H9 (cell line): ENCODE measurements around the gene OGFOD2. TPM values are rescaled to one million over a fixed set of nuclear protein-coding genes. Genes with fewer than 3 reads are reported as not detected.

Source experiments
- DNase-seq: peaks from one replicate; pipeline ENCODE4 v3.0.0-alpha.2; 2017
- H2AFZ ChIP-seq: one replicate; pipeline ENCODE4 v1.6.1; 2013; ENCODE audit warnings: mild to moderate bottlenecking, low read length, control low read depth, moderate library complexity
- H2AK5ac ChIP-seq: 2 replicates; pipeline ENCODE4 v1.6.1; 2013; ENCODE audit warnings: low read length, control low read depth, mixed read lengths; ENCODE audit not compliant: insufficient read length
- H2BK120ac ChIP-seq: one replicate; pipeline ENCODE4 v1.6.1; 2013; ENCODE audit warnings: low read depth, mild to moderate bottlenecking, low read length, control low read depth, inconsistent platforms; ENCODE audit not compliant: poor library complexity, severe bottlenecking
- H2BK12ac ChIP-seq: 2 replicates; pipeline ENCODE4 v1.6.1; 2013; ENCODE audit warnings: low read length, control low read depth, mixed read lengths, low read depth; ENCODE audit not compliant: insufficient read length
- H2BK15ac ChIP-seq: 2 replicates; pipeline ENCODE4 v1.6.1; 2013; ENCODE audit warnings: low read depth, low read length, control low read depth
- H2BK20ac ChIP-seq: one replicate; pipeline ENCODE4 v1.6.1; 2013; ENCODE audit warnings: low read depth, mild to moderate bottlenecking, low read length, control low read depth, inconsistent platforms; ENCODE audit not compliant: poor library complexity, severe bottlenecking
- H2BK5ac ChIP-seq: 2 replicates; pipeline ENCODE4 v1.6.1; 2013; ENCODE audit warnings: low read length, control low read depth, mixed read lengths; ENCODE audit not compliant: insufficient read length
- H3K14ac ChIP-seq: 2 replicates; pipeline ENCODE4 v1.6.1; 2013; ENCODE audit warnings: low read length, control low read depth; ENCODE audit not compliant: insufficient read depth
- H3K18ac ChIP-seq: 2 replicates; pipeline ENCODE4 v1.6.1; 2013; ENCODE audit warnings: low read depth, mild to moderate bottlenecking, mixed read lengths, low read length, control low read depth; ENCODE audit not compliant: insufficient read length
- H3K23ac ChIP-seq: 2 replicates; pipeline ENCODE4 v1.6.1; 2013; ENCODE audit warnings: low read length, control low read depth, mixed read lengths, low read depth; ENCODE audit not compliant: insufficient read length
- H3K23me2 ChIP-seq: 2 replicates; pipeline ENCODE4 v1.6.1; 2013; ENCODE audit warnings: low read depth, mild to moderate bottlenecking, mixed read lengths, low read length, control low read depth; ENCODE audit not compliant: insufficient read length, poor library complexity, severe bottlenecking
- H3K27ac ChIP-seq: 2 replicates; pipeline ENCODE4 v1.5.1; 2013; ENCODE audit warnings: low read length, control low read depth, mixed read lengths, low read depth; ENCODE audit not compliant: insufficient read length
- H3K27me3 ChIP-seq: 2 replicates; pipeline ENCODE4 v1.6.1; 2013; ENCODE audit warnings: low read length, control low read depth, inconsistent platforms; ENCODE audit not compliant: insufficient read depth
- H3K4ac ChIP-seq: 2 replicates; pipeline ENCODE4 v1.6.1; 2013; ENCODE audit warnings: low read depth, mild to moderate bottlenecking, control low read depth, inconsistent platforms, low read length, moderate library complexity
- H3K4me1 ChIP-seq: 2 replicates; pipeline ENCODE4 v1.6.1; 2013; ENCODE audit warnings: low read length, control low read depth, inconsistent platforms; ENCODE audit not compliant: insufficient read depth
- H3K4me2 ChIP-seq: 2 replicates; pipeline ENCODE4 v1.6.1; 2013; ENCODE audit warnings: low read length, control low read depth, mixed read lengths; ENCODE audit not compliant: insufficient read length, insufficient read depth
- H3K56ac ChIP-seq: 2 replicates; pipeline ENCODE4 v1.6.1; 2013; ENCODE audit warnings: low read depth, mild to moderate bottlenecking, mixed read lengths, low read length, control low read depth; ENCODE audit not compliant: insufficient read length
- H3K79me1 ChIP-seq: 2 replicates; pipeline ENCODE4 v1.6.1; 2013; ENCODE audit warnings: low read depth, mild to moderate bottlenecking, moderate library complexity, low read length, control low read depth, inconsistent platforms; ENCODE audit not compliant: insufficient read depth, poor library complexity, severe bottlenecking
- H3K79me2 ChIP-seq: 2 replicates; pipeline ENCODE4 v1.6.1; 2013; ENCODE audit warnings: low read length, control low read depth, inconsistent platforms; ENCODE audit not compliant: insufficient read depth
- H3K9ac ChIP-seq: 2 replicates; pipeline ENCODE4 v1.6.1; 2013; ENCODE audit warnings: low read length, control low read depth, mixed read lengths; ENCODE audit not compliant: insufficient read length; ENCODE audit errors: extremely low read depth
- H3K9me3 ChIP-seq: one replicate; pipeline ENCODE4 v1.6.1; 2013; ENCODE audit warnings: low read depth, low read length, inconsistent platforms; ENCODE audit not compliant: control insufficient read depth
- H3T11ph ChIP-seq: one replicate; pipeline ENCODE4 v1.6.1; 2013; ENCODE audit warnings: mild to moderate bottlenecking, low read length, control low read depth, inconsistent platforms
- H4K20me1 ChIP-seq: one replicate; pipeline ENCODE4 v1.6.1; 2013; ENCODE audit not compliant: control insufficient read depth, insufficient read length, insufficient read depth
- H4K5ac ChIP-seq: 2 replicates; pipeline ENCODE4 v1.6.1; 2013; ENCODE audit warnings: low read depth, mild to moderate bottlenecking, mixed read lengths, low read length, control low read depth; ENCODE audit not compliant: insufficient read length
- H4K8ac ChIP-seq: replicated peaks from 2 replicates; pipeline ENCODE4 v1.6.1; 2013; ENCODE audit warnings: low read length, control low read depth, mixed read lengths, low read depth; ENCODE audit not compliant: insufficient read length
- H4K91ac ChIP-seq: 2 replicates; pipeline ENCODE4 v1.6.1; 2013; ENCODE audit warnings: low read depth, mild to moderate bottlenecking, moderate library complexity, mixed read lengths, low read length, control low read depth; ENCODE audit not compliant: insufficient read length
- H3K27ac Mint-ChIP-seq, 3 experiments: 2 replicates in 2 of 3; 3 replicates in 1 of 3; pipeline ENCODE4 v1.8.0; 2020 to 2021; ENCODE audit warnings: mixed read lengths in 3 of 3, mild to moderate bottlenecking in 1 of 3, moderate library complexity in 1 of 3
- H3K27me3 Mint-ChIP-seq: 2 replicates; pipeline ENCODE4 v1.8.0; 2021; ENCODE audit warnings: low read depth, mild to moderate bottlenecking, moderate library complexity, mixed read lengths
- H3K36me3 Mint-ChIP-seq, 3 experiments: 2 replicates in 2 of 3; 3 replicates in 1 of 3; pipeline ENCODE4 v1.8.0; 2020 to 2021; ENCODE audit warnings: low read depth in 3 of 3, mixed read lengths in 3 of 3; ENCODE audit not compliant: insufficient read depth in 1 of 3
- H3K4me1 Mint-ChIP-seq, 2 experiments: 2 replicates each; pipeline ENCODE4 v1.8.0; 2020; ENCODE audit warnings: mixed read lengths in 2 of 2
- H3K4me3 Mint-ChIP-seq, 2 experiments: 2 replicates in 1 of 2; 3 replicates in 1 of 2; pipeline ENCODE4 v1.8.0; 2020 to 2021; ENCODE audit warnings: mild to moderate bottlenecking in 2 of 2, mixed read lengths in 2 of 2, moderate library complexity in 1 of 2
- H3K9me3 Mint-ChIP-seq, 2 experiments: 2 replicates in 1 of 2; 3 replicates in 1 of 2; pipeline ENCODE4 v1.8.0; 2020; ENCODE audit warnings: mild to moderate bottlenecking in 2 of 2, mixed read lengths in 2 of 2, moderate library complexity in 1 of 2
- WGBS: extraction: QIAGEN DNeasy Blood & Tissue Kit; methylation state at CpG from one replicate; pipeline ENCODE4 v1.1.7; 2013; ENCODE audit warnings: missing lambda C conversion rate, low lambda C conversion rate, mixed read lengths; ENCODE audit not compliant: insufficient read length; ENCODE audit errors: extremely low coverage; 5-methylcytosine and 5-hydroxymethylcytosine counted together
- total RNA-seq: library from RNA; stranded (reverse); gene quantifications from 2 replicates; pipeline ENCODE4 v1.2.1, GENCODE V29; 2021
- TF ChIP-seq, protein P1 (sequence below): fragments of 200-600 bp; sonication (generic); conservative IDR thresholded peaks from 3 replicates; pipeline ENCODE4 v1.8.0; 2021; ENCODE audit warnings: antibody characterized with exemption, mild to moderate bottlenecking

Gene OGFOD2
- total RNA-seq, 1 experiment from 2014 or later: 14.7 TPM

DNA sequence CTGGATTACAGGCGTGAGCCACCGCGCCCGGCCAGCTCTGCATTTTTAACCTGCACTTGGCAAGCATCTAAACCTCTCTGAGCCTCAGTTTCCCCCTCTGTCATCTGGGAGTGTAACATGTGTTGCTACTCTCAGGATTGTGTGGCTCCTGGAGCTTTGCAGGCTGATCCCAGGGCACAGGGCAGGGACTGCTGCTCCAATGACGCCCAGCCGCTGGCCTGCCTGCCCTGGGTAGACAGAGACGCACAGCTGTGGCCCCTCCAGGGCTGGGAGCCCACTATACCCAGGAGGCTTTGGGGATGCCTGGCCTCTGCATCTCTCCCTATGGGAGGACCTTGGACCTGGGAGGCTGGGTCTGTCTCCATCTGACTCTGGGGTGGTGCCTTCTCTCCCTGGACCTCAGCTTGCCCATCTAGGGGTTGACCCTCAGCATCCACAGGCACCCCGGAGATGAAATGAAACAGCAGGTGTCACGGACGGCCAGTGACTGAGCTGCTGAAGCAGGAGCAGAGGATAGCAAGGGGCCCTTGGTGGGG, 19.2 kb downstream of the OGFOD2 start:
- no peak overlapping the region for H3K9ac ChIP-seq
- no peak overlapping the region for H3K56ac ChIP-seq
- H3T11ph ChIP-seq: no peak overlapping the region
- no peak overlapping the region for H3K18ac ChIP-seq
- no peak overlapping the region for H2BK12ac ChIP-seq
- no peaks in the 10 kb centered on the region for H3K23me2 ChIP-seq
- no peaks in the 10 kb centered on the region for H3K79me2 ChIP-seq
- TF ChIP-seq, protein P1, sequence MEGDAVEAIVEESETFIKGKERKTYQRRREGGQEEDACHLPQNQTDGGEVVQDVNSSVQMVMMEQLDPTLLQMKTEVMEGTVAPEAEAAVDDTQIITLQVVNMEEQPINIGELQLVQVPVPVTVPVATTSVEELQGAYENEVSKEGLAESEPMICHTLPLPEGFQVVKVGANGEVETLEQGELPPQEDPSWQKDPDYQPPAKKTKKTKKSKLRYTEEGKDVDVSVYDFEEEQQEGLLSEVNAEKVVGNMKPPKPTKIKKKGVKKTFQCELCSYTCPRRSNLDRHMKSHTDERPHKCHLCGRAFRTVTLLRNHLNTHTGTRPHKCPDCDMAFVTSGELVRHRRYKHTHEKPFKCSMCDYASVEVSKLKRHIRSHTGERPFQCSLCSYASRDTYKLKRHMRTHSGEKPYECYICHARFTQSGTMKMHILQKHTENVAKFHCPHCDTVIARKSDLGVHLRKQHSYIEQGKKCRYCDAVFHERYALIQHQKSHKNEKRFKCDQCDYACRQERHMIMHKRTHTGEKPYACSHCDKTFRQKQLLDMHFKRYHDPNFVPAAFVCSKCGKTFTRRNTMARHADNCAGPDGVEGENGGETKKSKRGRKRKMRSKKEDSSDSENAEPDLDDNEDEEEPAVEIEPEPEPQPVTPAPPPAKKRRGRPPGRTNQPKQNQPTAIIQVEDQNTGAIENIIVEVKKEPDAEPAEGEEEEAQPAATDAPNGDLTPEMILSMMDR: no peak
- Mint-ChIP-seq H3K27me3 (no peaks in the 10 kb centered on the region; the same call in none of the 2 replicates), H3K27ac (no peak overlapping the region), H3K9me3 (no peaks in the 10 kb centered on the region), H3K4me1 (0 out of 4 replicates have a peak, but pooled peaks cover 0 to 5% of the 10 kb centered on the region in 2 experiments), H3K4me3 (no peak overlapping the region), H3K36me3 (no peaks in the 10 kb centered on the region)
- H3K4me1 ChIP-seq: no peaks in the 10 kb centered on the region
- no peak overlapping the region for H2BK5ac ChIP-seq
- no peak overlapping the region for H2BK20ac ChIP-seq
- no peaks in the 10 kb centered on the region for H4K20me1 ChIP-seq
- no peak for DNase-seq
- H2BK120ac ChIP-seq: no peak overlapping the region
- H3K14ac ChIP-seq: no peak overlapping the region; the same call in 1 of the 2 replicates
- no peak overlapping the region for H2AFZ ChIP-seq
- H3K27ac ChIP-seq: no peak overlapping the region
- H2BK15ac ChIP-seq: no peak overlapping the region
- H4K8ac ChIP-seq: no peak overlapping the region
- H3K4ac ChIP-seq: no peak overlapping the region
- H2AK5ac ChIP-seq: no peak overlapping the region
- no peak overlapping the region for H4K91ac ChIP-seq
- no peak overlapping the region for H4K5ac ChIP-seq
- H3K23ac ChIP-seq: no peak overlapping the region
- H3K27me3 ChIP-seq: no peaks in the 10 kb centered on the region
- no peaks in the 10 kb centered on the region for H3K79me1 ChIP-seq
- no peak overlapping the region for H3K4me2 ChIP-seq
- WGBS: no CpG with 5 or more reads among the region's 10 CpGs
- H3K9me3 ChIP-seq: no peaks in the 10 kb centered on the region
